ENCODE data around the gene SNX8. TPM values are rescaled to one million over a fixed set of nuclear protein-coding genes. Genes with fewer than 3 reads are reported as not detected.

The SNX8 gene
- polyA plus RNA-seq, 1 donor from 2014 or later = 5.7 TPM

- H3K9ac ChIP-seq (ENCODE audit: low read length) = no peak overlapping the region
- no peaks in the 10 kb centered on the region for H3K79me2 ChIP-seq (replicated peaks; ENCODE audit: insufficient read depth, low read length)
- H4K20me1 ChIP-seq (ENCODE audit: insufficient read depth) = no peaks in the 10 kb centered on the region
- no peaks in the 10 kb centered on the region for H3K9me2 ChIP-seq (ENCODE audit: insufficient read depth, low read length)
- H3K27ac ChIP-seq (ENCODE audit: low read length) = no peak overlapping the region
- no peak overlapping the region for H2AFZ ChIP-seq (ENCODE audit: low read depth, low read length)
- no peaks in the 10 kb centered on the region for H3F3A ChIP-seq (ENCODE audit: insufficient read depth, low read length, poor library complexity, severe bottlenecking)
- H3K4me3 ChIP-seq (ENCODE audit: low read length) = no peak overlapping the region
- no peaks in the 10 kb centered on the region for H3K9me3 ChIP-seq (ENCODE audit: low read length)
- no peak for TF ChIP-seq REST (IDR thresholded peaks at IDR 0.05; ENCODE audit: borderline replicate concordance)
- H3K4me2 ChIP-seq (ENCODE audit: low read length) = no peak overlapping the region
- no peaks in the 10 kb centered on the region for H3K27me3 ChIP-seq (ENCODE audit: insufficient read depth, low read depth, low read length)
- peaks cover 7% of the 10 kb centered on the region for H3K36me3 ChIP-seq (ENCODE audit: insufficient read depth, low read length)
Observed at GRCh38 chr7:2213551-2214215, 100.6 kb downstream of the SNX8 start.

GRCh38 chr7:2212906-2213305 lies 101.3 kb downstream of the SNX8 start:
- Histone ChIP-seq H3K4me3 (ENCODE audit: low read length) (no peak overlapping the region), H3K9me2 (ENCODE audit: insufficient read depth, low read length) (no peaks in the 10 kb centered on the region), H3K9ac (ENCODE audit: low read length) (no peak overlapping the region), H4K20me1 (ENCODE audit: insufficient read depth) (no peaks in the 10 kb centered on the region), H3K4me2 (ENCODE audit: low read length) (no peak overlapping the region), H3F3A (ENCODE audit: insufficient read depth, low read length, poor library complexity, severe bottlenecking) (no peaks in the 10 kb centered on the region), H3K36me3 (ENCODE audit: insufficient read depth, low read length) (peaks cover 7% of the 10 kb centered on the region), H3K79me2 (replicated peaks; ENCODE audit: insufficient read depth, low read length) (no peaks in the 10 kb centered on the region), H3K27me3 (ENCODE audit: insufficient read depth, low read depth, low read length) (no peaks in the 10 kb centered on the region), H3K9me3 (ENCODE audit: low read length) (no peaks in the 10 kb centered on the region), H3K27ac (ENCODE audit: low read length) (no peak overlapping the region), H2AFZ (ENCODE audit: low read depth, low read length) (no peak overlapping the region)
- TF ChIP-seq MXI1 (conservative IDR thresholded peaks at IDR 0.05; ENCODE audit: poor library complexity, severe bottlenecking) = no peak
- TF ChIP-seq TAF1 (IDR thresholded peaks at IDR 0.05; ENCODE audit: low read depth) = no peak
- TF ChIP-seq RAD21 (conservative IDR thresholded peaks at IDR 0.05) = no peak
- no peak for TF ChIP-seq EZH2 (IDR thresholded peaks at IDR 0.05; ENCODE audit: borderline replicate concordance, insufficient read depth, low read length, poor library complexity, severe bottlenecking)
- no peak for TF ChIP-seq REST (IDR thresholded peaks at IDR 0.05; ENCODE audit: borderline replicate concordance)
- TF ChIP-seq, protein P1, sequence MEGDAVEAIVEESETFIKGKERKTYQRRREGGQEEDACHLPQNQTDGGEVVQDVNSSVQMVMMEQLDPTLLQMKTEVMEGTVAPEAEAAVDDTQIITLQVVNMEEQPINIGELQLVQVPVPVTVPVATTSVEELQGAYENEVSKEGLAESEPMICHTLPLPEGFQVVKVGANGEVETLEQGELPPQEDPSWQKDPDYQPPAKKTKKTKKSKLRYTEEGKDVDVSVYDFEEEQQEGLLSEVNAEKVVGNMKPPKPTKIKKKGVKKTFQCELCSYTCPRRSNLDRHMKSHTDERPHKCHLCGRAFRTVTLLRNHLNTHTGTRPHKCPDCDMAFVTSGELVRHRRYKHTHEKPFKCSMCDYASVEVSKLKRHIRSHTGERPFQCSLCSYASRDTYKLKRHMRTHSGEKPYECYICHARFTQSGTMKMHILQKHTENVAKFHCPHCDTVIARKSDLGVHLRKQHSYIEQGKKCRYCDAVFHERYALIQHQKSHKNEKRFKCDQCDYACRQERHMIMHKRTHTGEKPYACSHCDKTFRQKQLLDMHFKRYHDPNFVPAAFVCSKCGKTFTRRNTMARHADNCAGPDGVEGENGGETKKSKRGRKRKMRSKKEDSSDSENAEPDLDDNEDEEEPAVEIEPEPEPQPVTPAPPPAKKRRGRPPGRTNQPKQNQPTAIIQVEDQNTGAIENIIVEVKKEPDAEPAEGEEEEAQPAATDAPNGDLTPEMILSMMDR (IDR thresholded peaks at IDR 0.05; ENCODE audit: poor library complexity, severe bottlenecking) = no peak
- no peak for TF ChIP-seq EP300 (conservative IDR thresholded peaks at IDR 0.05; ENCODE audit: poor library complexity, severe bottlenecking)
- TF ChIP-seq SMC3 (conservative IDR thresholded peaks at IDR 0.05; ENCODE audit: poor library complexity) = no peak
- TF ChIP-seq POLR2AphosphoS5 (IDR thresholded peaks at IDR 0.05) = no peak

Measured in neural cell (in vitro differentiated cells).